Neural crest cell (in vitro differentiated cells): ENCODE data around the gene MYL7. TPM values are rescaled to one million over a fixed set of nuclear protein-coding genes. Genes with fewer than 3 reads are reported as not detected.

Experiments
- DNase-seq: peaks from one replicate; pipeline ENCODE4 v3.0.0; 2021; ENCODE audit warnings: low read depth, mixed read lengths, low spot score
- H3K27ac Mint-ChIP-seq: one replicate; pipeline ENCODE4 v1.8.0; 2021; ENCODE audit warnings: mild to moderate bottlenecking, mixed read lengths; ENCODE audit not compliant: unreplicated experiment
- H3K27me3 Mint-ChIP-seq: 2 replicates; pipeline ENCODE4 v1.8.0; 2021; ENCODE audit warnings: low read depth, mild to moderate bottlenecking, mixed read lengths
- H3K36me3 Mint-ChIP-seq: 2 replicates; pipeline ENCODE4 v1.8.0; 2021; ENCODE audit warnings: low read depth, mild to moderate bottlenecking, mixed read lengths
- H3K4me1 Mint-ChIP-seq: 2 replicates; pipeline ENCODE4 v1.8.0; 2021; ENCODE audit warnings: mixed read lengths
- H3K4me3 Mint-ChIP-seq: one replicate; pipeline ENCODE4 v1.8.0; 2021; ENCODE audit warnings: mild to moderate bottlenecking, mixed read lengths
- H3K9me3 Mint-ChIP-seq: 2 replicates; pipeline ENCODE4 v1.8.0; 2021; ENCODE audit warnings: mixed read lengths
- CTCF ChIP-seq: fragments of 200-600 bp; sonication (generic); conservative IDR thresholded peaks from 2 replicates; pipeline ENCODE4 v1.5.0; 2021; ENCODE audit warnings: antibody characterized with exemption, mild to moderate bottlenecking
- total RNA-seq: library from RNA; stranded (reverse); gene quantifications from 2 replicates; pipeline ENCODE4 v1.2.1, GENCODE V29; 2021

MYL7 gene
- total RNA-seq, 1 donor from 2014 or later, result not detected

- Mint-ChIP-seq H3K36me3 (peaks cover 10% of the 10 kb centered on the region), H3K4me1 (peaks cover 40% of the 10 kb centered on the region), H3K27ac (peak within 1 kb of the TSS; percentile 85), H3K4me3 (peak within 1 kb of the TSS; percentile 93), H3K27me3 (no peaks in the 10 kb centered on the region), H3K9me3 (peaks cover 11% of the 10 kb centered on the region)
- no peak for TF ChIP-seq CTCF
- DNase-seq, result peak; percentile 97
These were observed 17.7 kb downstream of the MYL7 start, which contains the start of gene POLD2 for GRCh38 chr7:44123190-44124003. Gene POLD2, minus strand, starts transcription at chr7:44123548. Its CDS starts 1,495 bp downstream, at chr7:44122053.

- DNase-seq, result no peak
- Mint-ChIP-seq H3K9me3 (peaks cover 6% of the 10 kb centered on the region), H3K27ac (no peak overlapping the region), H3K4me1 (peaks cover 40% of the 10 kb centered on the region), H3K27me3 (no peaks in the 10 kb centered on the region), H3K36me3 (peaks cover 12% of the 10 kb centered on the region), H3K4me3 (peak overlapping the region; percentile 93)
- no peak for TF ChIP-seq CTCF
These were observed 18.6 kb downstream of the MYL7 start for GRCh38 chr7:44122529-44122928.

GRCh38 chr7:44121761-44122420 is 19.2 kb downstream of the MYL7 start:
- TF ChIP-seq CTCF, result no peak
- Mint-ChIP-seq H3K9me3 (peaks cover 3% of the 10 kb centered on the region), H3K4me1 (peaks cover 40% of the 10 kb centered on the region), H3K4me3 (peak overlapping the region; percentile 93), H3K27ac (no peak overlapping the region), H3K27me3 (no peaks in the 10 kb centered on the region), H3K36me3 (peaks cover 10% of the 10 kb centered on the region)
- DNase-seq, result no peak

- peaks cover 7% of the 10 kb centered on the region for H3K36me3 Mint-ChIP-seq
- peaks cover 39% of the 10 kb centered on the region for H3K4me1 Mint-ChIP-seq
- no peak for TF ChIP-seq CTCF
- peak overlapping the region; percentile 57 for H3K27ac Mint-ChIP-seq
- no peaks in the 10 kb centered on the region for H3K9me3 Mint-ChIP-seq
- H3K27me3 Mint-ChIP-seq, result no peaks in the 10 kb centered on the region
- DNase-seq, result no peak
- peak overlapping the region; percentile 72 for H3K4me3 Mint-ChIP-seq
These were observed 20.7 kb downstream of the MYL7 start for GRCh38 chr7:44120395-44120794.

GRCh38 chr7:44119829-44120380 is 21.2 kb downstream of the MYL7 start:
- Mint-ChIP-seq H3K4me1 (peaks cover 34% of the 10 kb centered on the region), H3K27me3 (no peaks in the 10 kb centered on the region), H3K9me3 (no peaks in the 10 kb centered on the region), H3K27ac (peak overlapping the region; percentile 57), H3K4me3 (peak overlapping the region; percentile 64), H3K36me3 (peaks cover 7% of the 10 kb centered on the region)
- DNase-seq, result no peak
- no peak for TF ChIP-seq CTCF
